Upper lobe of left lung (tissue), 4 donors: Measurements from ENCODE around the gene BNIP5.

Experiments
- POLR2A ChIP-seq, 4 donors: fragments of 450-650 bp; IDR thresholded peaks; one replicate each; pipeline ENCODE4 v1.5.1; 2016 to 2017; ENCODE audit warnings: antibody characterized with exemption in 4 of 4, mild to moderate bottlenecking in 2 of 4
- POLR2AphosphoS5 ChIP-seq, 2 donors: sonication (generic); formaldehyde crosslinking; IDR thresholded peaks; one replicate each; pipeline ENCODE4 v1.5.1; 2017; ENCODE audit warnings: antibody characterized with exemption in 2 of 2
- TF ChIP-seq, protein P1 (sequence below), 6 experiments: fragments of 450-650 bp in 4 of 6; fragments of 200-600 bp in 2 of 6; sonication (generic) in 2 of 6; IDR thresholded peaks; one replicate each; pipeline ENCODE4 v1.5.1; 2016 to 2019; ENCODE audit warnings: antibody characterized with exemption in 6 of 6

DNA sequence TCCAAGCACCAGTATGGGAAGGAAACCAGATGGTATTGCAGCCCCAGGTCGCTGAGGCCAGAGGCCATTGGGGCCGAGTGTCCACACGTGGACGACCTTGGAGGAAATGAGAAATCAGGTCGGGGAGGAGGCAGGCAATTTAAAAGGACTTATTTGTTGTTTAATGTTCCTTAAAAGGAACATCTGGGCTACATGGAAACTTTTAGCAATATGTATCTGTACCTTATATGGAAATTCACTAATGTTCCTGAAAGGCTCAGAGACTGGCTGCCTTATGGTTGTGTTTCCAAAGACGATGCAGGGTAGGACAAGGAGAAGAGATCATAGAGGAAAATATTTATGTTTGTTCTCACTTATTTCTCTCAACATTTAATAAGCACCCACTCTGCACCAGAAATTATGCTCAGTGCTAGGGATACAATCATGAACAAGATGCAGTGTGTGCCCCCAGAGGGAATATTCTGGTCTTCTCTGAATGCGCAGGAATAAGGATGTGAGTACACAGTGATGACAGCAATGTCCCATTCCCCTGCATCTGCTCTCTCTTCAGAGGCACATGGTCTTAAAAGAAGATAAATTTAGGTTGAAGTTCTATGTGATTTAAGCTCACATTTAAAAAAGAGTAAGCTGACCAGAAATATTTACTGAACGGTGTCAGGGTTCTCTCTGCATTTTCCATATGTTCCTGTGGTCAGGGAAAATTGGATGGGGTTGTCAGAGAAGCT, 3.4 kb downstream of the BNIP5 start:
- TF ChIP-seq POLR2A (IDR thresholded peaks at IDR 0.05) = no peak
- TF ChIP-seq, protein P1, sequence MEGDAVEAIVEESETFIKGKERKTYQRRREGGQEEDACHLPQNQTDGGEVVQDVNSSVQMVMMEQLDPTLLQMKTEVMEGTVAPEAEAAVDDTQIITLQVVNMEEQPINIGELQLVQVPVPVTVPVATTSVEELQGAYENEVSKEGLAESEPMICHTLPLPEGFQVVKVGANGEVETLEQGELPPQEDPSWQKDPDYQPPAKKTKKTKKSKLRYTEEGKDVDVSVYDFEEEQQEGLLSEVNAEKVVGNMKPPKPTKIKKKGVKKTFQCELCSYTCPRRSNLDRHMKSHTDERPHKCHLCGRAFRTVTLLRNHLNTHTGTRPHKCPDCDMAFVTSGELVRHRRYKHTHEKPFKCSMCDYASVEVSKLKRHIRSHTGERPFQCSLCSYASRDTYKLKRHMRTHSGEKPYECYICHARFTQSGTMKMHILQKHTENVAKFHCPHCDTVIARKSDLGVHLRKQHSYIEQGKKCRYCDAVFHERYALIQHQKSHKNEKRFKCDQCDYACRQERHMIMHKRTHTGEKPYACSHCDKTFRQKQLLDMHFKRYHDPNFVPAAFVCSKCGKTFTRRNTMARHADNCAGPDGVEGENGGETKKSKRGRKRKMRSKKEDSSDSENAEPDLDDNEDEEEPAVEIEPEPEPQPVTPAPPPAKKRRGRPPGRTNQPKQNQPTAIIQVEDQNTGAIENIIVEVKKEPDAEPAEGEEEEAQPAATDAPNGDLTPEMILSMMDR (IDR thresholded peaks at IDR 0.05) = no peak
- TF ChIP-seq POLR2AphosphoS5 (IDR thresholded peaks at IDR 0.05) = no peak
